HG03571 (cell line): ENCODE results near the gene TMC2.
"Not testable (repeated sequence)": the region's sequence is repeated elsewhere in the genome, so short reads cannot be mapped to it uniquely, and the experiment has no call there.

Source experiments
- ATAC-seq: cut with Tn5 transposase; IDR thresholded peaks from one replicate; pipeline ENCODE4 v1.9.1; 2021; ENCODE audit not compliant: unreplicated experiment

Gene TMC2

GRCh38 chr20:2524709-2525506 lies 11.5 kb upstream of the TMC2 start:
- ATAC-seq = peak; percentile 38

GRCh38 chr20:2526218-2526583 lies 10.2 kb upstream of the TMC2 start:
- not testable (repeated sequence) for ATAC-seq

- ATAC-seq = no peak
Observed at GRCh38 chr20:2527762-2528161, 8.6 kb upstream of the TMC2 start.

GRCh38 chr20:2528671-2529271 lies 7.6 kb upstream of the TMC2 start:
- no peak for ATAC-seq

- ATAC-seq = no peak
Observed at GRCh38 chr20:2533118-2533517, 3.3 kb upstream of the TMC2 start.

- ATAC-seq = no peak
Observed at GRCh38 chr20:2535711-2536559, 438 bp upstream of the TMC2 start.

- no peak for ATAC-seq
Observed at GRCh38 chr20:2537101-2537500, 728 bp downstream of the TMC2 start.

GRCh38 chr20:2538356-2538755 lies 2.0 kb downstream of the TMC2 start:
- no peak for ATAC-seq

GRCh38 chr20:2538931-2539720 lies 2.8 kb downstream of the TMC2 start:
- ATAC-seq = no peak

GRCh38 chr20:2541940-2542339 lies 5.6 kb downstream of the TMC2 start:
- ATAC-seq = no peak

GRCh38 chr20:2542361-2542760 lies 6.0 kb downstream of the TMC2 start:
- no peak for ATAC-seq

GRCh38 chr20:2544211-2544610 lies 7.8 kb downstream of the TMC2 start:
- ATAC-seq = no peak

GRCh38 chr20:2545594-2545993 lies 9.2 kb downstream of the TMC2 start:
- no peak for ATAC-seq

- no peak for ATAC-seq
Observed at GRCh38 chr20:2557873-2558580, 21.7 kb downstream of the TMC2 start.

GRCh38 chr20:2558581-2559278 lies 22.4 kb downstream of the TMC2 start:
- no peak for ATAC-seq

GRCh38 chr20:2559279-2559626 lies 22.9 kb downstream of the TMC2 start:
- no peak for ATAC-seq

- ATAC-seq = no peak
Observed at GRCh38 chr20:2559651-2560050, 23.3 kb downstream of the TMC2 start.

GRCh38 chr20:2563116-2563515 lies 26.7 kb downstream of the TMC2 start:
- ATAC-seq = no peak

GRCh38 chr20:2564406-2564805 lies 28.0 kb downstream of the TMC2 start:
- no peak for ATAC-seq

GRCh38 chr20:2575682-2576081 lies 39.3 kb downstream of the TMC2 start:
- no peak for ATAC-seq
